Stimulated activated CD4-positive, alpha-beta T cell treated with anti-CD3 and anti-CD28 coated beads, Interleukin-15, amount 100 ng/mL, for 24 hours (primary cell): Measurements from ENCODE around the gene HP1BP3.
A peak's percentile ranks its signal among the peaks of the same experiment; 100 is the strongest.
"Not testable (repeated sequence)": the region's sequence is repeated elsewhere in the genome, so short reads cannot be mapped to it uniquely, and the experiment has no call there.

Source experiments
- DNase-seq: peaks from one replicate; pipeline ENCODE4 v3.0.0-alpha.2; 2020

The HP1BP3 gene

GRCh38 chr1:20787029-20787839 is at the start of gene HP1BP3:
Gene HP1BP3, minus strand, starts transcription at chr1:20787307. Its CDS starts 6,867 bp downstream, at chr1:20780440.
- DNase-seq: peak; percentile 81

GRCh38 chr1:20836230-20836629 is 49.1 kb upstream of the HP1BP3 start:
- no peak for DNase-seq

GRCh38 chr1:20834780-20835179 is 47.7 kb upstream of the HP1BP3 start:
- DNase-seq: no peak

- DNase-seq: no peak
These were observed 47.1 kb upstream of the HP1BP3 start for GRCh38 chr1:20834192-20834591.

- DNase-seq: no peak
These were observed 43.3 kb upstream of the HP1BP3 start for GRCh38 chr1:20830378-20830777.

GRCh38 chr1:20829946-20830345 is 42.8 kb upstream of the HP1BP3 start:
- DNase-seq: no peak

- no peak for DNase-seq
These were observed 42.4 kb upstream of the HP1BP3 start for GRCh38 chr1:20829531-20829930.

- no peak for DNase-seq
These were observed 36.7 kb upstream of the HP1BP3 start for GRCh38 chr1:20823845-20824244.

- no peak for DNase-seq
These were observed 34.4 kb upstream of the HP1BP3 start for GRCh38 chr1:20821466-20821865.

GRCh38 chr1:20819818-20820217 is 32.7 kb upstream of the HP1BP3 start:
- no peak for DNase-seq

- no peak for DNase-seq
These were observed 27.4 kb upstream of the HP1BP3 start for GRCh38 chr1:20814534-20814871.

- DNase-seq: no peak
These were observed 24.8 kb upstream of the HP1BP3 start for GRCh38 chr1:20811916-20812315.

- no peak for DNase-seq
These were observed 6.1 kb upstream of the HP1BP3 start for GRCh38 chr1:20793236-20793635.

GRCh38 chr1:20792196-20792595 is 5.1 kb upstream of the HP1BP3 start:
- DNase-seq: no peak

GRCh38 chr1:20790785-20791184 is 3.7 kb upstream of the HP1BP3 start:
- DNase-seq: no peak

GRCh38 chr1:20789598-20789997 is 2.5 kb upstream of the HP1BP3 start:
- not testable (repeated sequence) for DNase-seq

- DNase-seq: no peak
These were observed 1.0 kb upstream of the HP1BP3 start for GRCh38 chr1:20787840-20788795.

- peak; percentile 97 for DNase-seq
These were observed 666 bp downstream of the HP1BP3 start for GRCh38 chr1:20786253-20787028.

- DNase-seq: no peak
These were observed 1.2 kb downstream of the HP1BP3 start for GRCh38 chr1:20785907-20786252.

- no peak for DNase-seq
These were observed 11.4 kb downstream of the HP1BP3 start for GRCh38 chr1:20775700-20776099.

- DNase-seq: no peak
These were observed 15.3 kb downstream of the HP1BP3 start for GRCh38 chr1:20771780-20772179.

GRCh38 chr1:20770314-20771087 is 16.6 kb downstream of the HP1BP3 start:
- DNase-seq: no peak
